PC-3 (cell line): Measurements from ENCODE around the gene FLNA. TPM values are rescaled to one million over a fixed set of nuclear protein-coding genes. Genes with fewer than 3 reads are reported as not detected.

Source experiments
- ATAC-seq: fragments of 200-7000 bp; cut with Tn5 transposase; 2 replicates; pipeline ENCODE4 v1.9.1; 2020; ENCODE audit warnings: mild to moderate bottlenecking, moderate library complexity
- BruUV-seq: library from RNA; stranded (reverse); fragments of 400-500 nt; replicated peaks from 2 replicates; lab custom pipeline; 2021; lab: Mats Ljungman, UMichigan
- CTCF ChIA-PET: fragments of 300-600 bp; sonication (Branson Sonifier 250); formaldehyde crosslinking; loops from one replicate; lab custom pipeline; 2022; ENCODE audit warnings: antibody characterized with exemption; lab: Charles Lee
- POLR2A ChIA-PET: fragments of 300-600 bp; sonication (Branson Sonifier 250); formaldehyde crosslinking; loops from one replicate; lab custom pipeline; 2022; ENCODE audit warnings: antibody characterized with exemption; ENCODE audit not compliant: unreplicated experiment; lab: Charles Lee
- DNase-seq: peaks from one replicate; pipeline ENCODE4 v3.0.0-alpha.2; 2015
- H2AFZ ChIP-seq: fragments of 300-600 bp; sonication (generic); 2 replicates; pipeline ENCODE4 v1.6.0; 2016; ENCODE audit warnings: antibody characterized with exemption, low read length
- H3F3A ChIP-seq: fragments of 300-600 bp; sonication (generic); one replicate; pipeline ENCODE4 v1.6.0; 2017; ENCODE audit warnings: antibody characterized with exemption, low read length, control low read depth, mild to moderate bottlenecking; ENCODE audit not compliant: unreplicated experiment
- H3K27ac ChIP-seq: fragments of 300-600 bp; sonication (generic); 2 replicates; pipeline ENCODE4 v1.5.1; 2016; ENCODE audit warnings: mild to moderate bottlenecking, low read length
- H3K27me3 ChIP-seq: fragments of 300-600 bp; sonication (generic); 2 replicates; pipeline ENCODE4 v1.6.1; 2016; ENCODE audit warnings: low read length, mixed read lengths
- H3K36me3 ChIP-seq: fragments of 300-600 bp; sonication (generic); 2 replicates; pipeline ENCODE4 v1.6.1; 2016; ENCODE audit warnings: low read depth, mixed run types, low read length, mixed read lengths
- H3K4me1 ChIP-seq: fragments of 300-600 bp; sonication (generic); 2 replicates; pipeline ENCODE4 v1.5.1; 2016; ENCODE audit warnings: low read length; ENCODE audit not compliant: insufficient read depth
- H3K4me2 ChIP-seq: fragments of 300-600 bp; sonication (generic); 2 replicates; pipeline ENCODE4 v1.6.0; 2016; ENCODE audit warnings: low read length
- H3K4me3 ChIP-seq: fragments of 300-600 bp; sonication (generic); 2 replicates; pipeline ENCODE4 v1.5.1; 2016; ENCODE audit warnings: mild to moderate bottlenecking, low read length, mixed read lengths
- H3K79me2 ChIP-seq: fragments of 300-600 bp; sonication (generic); 2 replicates; pipeline ENCODE4 v1.6.1; 2017; ENCODE audit warnings: low read length, mixed read lengths
- H3K9ac ChIP-seq: fragments of 300-600 bp; sonication (generic); 2 replicates; pipeline ENCODE4 v1.6.0; 2016; ENCODE audit warnings: mild to moderate bottlenecking, low read length
- H3K9me2 ChIP-seq: fragments of 300-600 bp; sonication (generic); replicated peaks from 2 replicates; pipeline ENCODE4 v1.6.1; 2016; ENCODE audit warnings: mixed run types, low read length, mixed read lengths
- H3K9me3 ChIP-seq: fragments of 300-600 bp; sonication (generic); 2 replicates; pipeline ENCODE4 v1.6.1; 2016; ENCODE audit warnings: low read length, mixed read lengths
- H4K20me1 ChIP-seq: fragments of 300-600 bp; sonication (generic); 2 replicates; pipeline ENCODE4 v1.6.1; 2016; ENCODE audit warnings: low read length, mixed read lengths
- CTCF ChIP-seq: fragments of 300-600 bp; sonication (generic); conservative IDR thresholded peaks from 2 replicates; pipeline ENCODE4 v1.5.1; 2017; ENCODE audit warnings: antibody characterized with exemption, low read depth, mild to moderate bottlenecking, low read length
- EZH2 ChIP-seq: fragments of 300-600 bp; sonication (generic); IDR thresholded peaks from one replicate; pipeline ENCODE4 v1.6.1; 2017; ENCODE audit warnings: antibody characterized with exemption, mild to moderate bottlenecking, low read length; ENCODE audit not compliant: unreplicated experiment
- EZH2phosphoT487 ChIP-seq: fragments of 300-600 bp; sonication (generic); IDR thresholded peaks from 2 replicates; pipeline ENCODE4 v1.6.1; 2018; ENCODE audit warnings: mild to moderate bottlenecking, antibody characterized with exemption, low read length, borderline replicate concordance
- intact Hi-C: fragments of 100-400 bp; cut with micrococcal nuclease; formaldehyde crosslinking; loops from 2 replicates; pipeline ENCODE4 v1.9.0; 2023
- total RNA-seq: library from RNA; depleted of rRNA; stranded (reverse); fragments of >200 nt; gene quantifications from 2 replicates; pipeline ENCODE4 v1.2.3, GENCODE V29; 2014

FLNA gene
- total RNA-seq, 1 experiment from 2014 or later = 2,058 TPM

- peaks cover 26% of the 10 kb centered on the region for H3K4me1 ChIP-seq
- no peaks in the 10 kb centered on the region for H3K36me3 ChIP-seq
- BruUV-seq = no TSS peak
- intact Hi-C loops = no loop called here
- no peaks in the 10 kb centered on the region for H3K9me2 ChIP-seq
- H3K27me3 ChIP-seq = no peaks in the 10 kb centered on the region
- peak within 1 kb of the TSS; percentile 75 for H3K4me3 ChIP-seq
- CTCF ChIA-PET = interaction anchor here (0.6 to 0.7 kb wide), 2 partner anchors 9 to 34 kb away, joined by 3 to 5 read pairs; no protein-coding TSS in a partner anchor
- POLR2A ChIA-PET = interaction anchor here (0.6 to 0.7 kb wide), 3 partner anchors 80 to 132 kb away, joined by 4 to 5 read pairs (median 5); no protein-coding TSS in a partner anchor
- peak within 1 kb of the TSS; percentile 96 for H3K4me2 ChIP-seq
- TF ChIP-seq EZH2phosphoT487 = no peak
- TF ChIP-seq CTCF = no peak
- TF ChIP-seq EZH2 = no peak
- H3K27ac ChIP-seq = peak within 1 kb of the TSS; percentile 78
- peaks cover 24% of the 10 kb centered on the region for H3K79me2 ChIP-seq
- peak within 1 kb of the TSS; percentile 79 for H2AFZ ChIP-seq
- H4K20me1 ChIP-seq = no peaks in the 10 kb centered on the region
- DNase-seq (peak; percentile 91), ATAC-seq (peak; percentile 83)
- H3K9me3 ChIP-seq = no peaks in the 10 kb centered on the region
- H3K9ac ChIP-seq = peak within 1 kb of the TSS; percentile 79
- no peaks in the 10 kb centered on the region for H3F3A ChIP-seq
Observed at GRCh38 chrX:154409222-154409871, 34.9 kb upstream of the FLNA start, which contains the start of gene DNASE1L1. Gene DNASE1L1 (minus strand): TSS chrX:154409254. CDS start chrX:154405568, 3,686 bp downstream.

DNA sequence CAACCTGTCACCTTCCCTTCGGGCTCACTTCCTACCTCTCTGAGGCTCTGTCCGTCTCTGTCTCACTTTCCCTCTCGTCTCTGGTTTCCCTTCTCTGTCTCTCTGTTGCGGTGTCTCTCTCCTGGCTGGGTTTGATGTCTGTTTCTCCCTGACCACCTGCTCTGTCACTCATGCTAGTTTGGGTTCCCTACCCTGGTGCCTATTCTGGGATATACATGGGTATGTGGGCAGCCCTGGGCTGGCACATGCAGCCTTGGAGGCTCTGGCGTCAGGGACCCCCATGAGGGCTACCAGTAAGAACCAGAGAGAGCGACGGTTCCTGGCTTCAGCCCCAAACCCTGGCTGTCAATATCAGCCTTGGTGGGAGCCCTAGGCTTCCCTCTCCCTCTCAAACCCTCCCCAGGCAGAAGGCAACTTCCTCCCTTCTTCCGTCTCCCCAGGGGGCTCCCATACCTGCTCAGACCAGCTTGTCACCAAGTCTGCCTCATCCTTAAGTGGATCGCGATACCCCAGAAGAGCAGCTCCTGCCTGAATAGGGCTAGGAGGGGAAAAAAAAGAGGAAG, 34.3 kb upstream of the FLNA start:
- Histone ChIP-seq H3K9me3 (no peaks in the 10 kb centered on the region), H3K27ac (peak overlapping the region; percentile 62), H3K4me1 (peaks cover 26% of the 10 kb centered on the region), H3F3A (no peaks in the 10 kb centered on the region), H3K27me3 (no peaks in the 10 kb centered on the region), H3K4me3 (peak overlapping the region; percentile 75), H3K9ac (peak overlapping the region; percentile 79), H3K36me3 (no peaks in the 10 kb centered on the region), H2AFZ (peak overlapping the region; percentile 50), H3K4me2 (peak overlapping the region; percentile 96), H3K79me2 (peaks cover 24% of the 10 kb centered on the region), H3K9me2 (no peaks in the 10 kb centered on the region), H4K20me1 (no peaks in the 10 kb centered on the region)
- CTCF ChIA-PET = no interaction called here
- ATAC-seq = no peak
- intact Hi-C loops = no loop called here
- DNase-seq = no peak
- TF ChIP-seq EZH2 = no peak
- no peak for TF ChIP-seq EZH2phosphoT487
- no peak for TF ChIP-seq CTCF
- POLR2A ChIA-PET = interaction anchor here (0.6 kb wide), 1 partner anchor 85 kb away, joined by 4 read pairs; no protein-coding TSS in a partner anchor
- BruUV-seq = TSS peak; percentile 38
